Heart right ventricle (tissue), 16 donors: ENCODE data around the gene CLSTN2. TPM values are rescaled to one million over a fixed set of nuclear protein-coding genes. Genes with fewer than 3 reads are reported as not detected.
A peak's percentile ranks its signal among the peaks of the same experiment; 100 is the strongest.

Source experiments
- ATAC-seq, 8 donors: fragments of 200-7000 bp; cut with Tn5 transposase; one replicate each; pipeline ENCODE4 v1.9.1; 2020; ENCODE audit warnings: mild to moderate bottlenecking in 8 of 8, moderate library complexity in 8 of 8, moderate number of reproducible peaks in 1 of 8
- DNase-seq, 2 donors: peaks; one replicate each; pipeline ENCODE4 v3.0.0-alpha.2; 2020
- H3K27ac ChIP-seq, 10 donors: fragments of 200-600 bp; sonication (generic) in 2 of 10; one replicate each; pipeline versions ENCODE4 v1.5.0 to v1.8.0; 2020 to 2022; ENCODE audit warnings: mild to moderate bottlenecking in 3 of 10
- H3K27me3 ChIP-seq, 7 donors: fragments of 200-600 bp; one replicate each; pipeline ENCODE4 v1.8.0; 2021 to 2022; ENCODE audit warnings: mild to moderate bottlenecking in 2 of 7
- H3K36me3 ChIP-seq, 9 donors: fragments of 200-600 bp; sonication (generic) in 1 of 9; one replicate each; pipeline versions ENCODE4 v1.5.0 to v1.8.0; 2020 to 2022; ENCODE audit warnings: mild to moderate bottlenecking in 2 of 9
- H3K4me1 ChIP-seq, 9 donors: fragments of 200-600 bp; sonication (generic) in 1 of 9; one replicate each; pipeline versions ENCODE4 v1.5.0 to v1.8.0; 2020 to 2022; ENCODE audit warnings: mild to moderate bottlenecking in 4 of 9
- H3K4me3 ChIP-seq, 10 donors: fragments of 200-600 bp; sonication (generic) in 2 of 10; one replicate each; pipeline versions ENCODE4 v1.5.0 to v1.8.0; 2020 to 2022; ENCODE audit warnings: mild to moderate bottlenecking in 7 of 10, moderate library complexity in 2 of 10
- H3K9me3 ChIP-seq, 11 donors: fragments of 200-600 bp in 10 of 11; sonication (generic) in 2 of 11; one replicate each; pipeline versions ENCODE4 v1.5.0 to v1.8.0; 2013 to 2022; ENCODE audit warnings: mild to moderate bottlenecking in 2 of 11, control low read depth in 1 of 11, moderate library complexity in 1 of 11
- CTCF ChIP-seq, 9 donors: fragments of 200-600 bp; sonication (generic) in 2 of 9; IDR thresholded peaks; one replicate each; pipeline versions ENCODE4 v1.5.0 to v1.8.0; 2021 to 2022; ENCODE audit warnings: antibody characterized with exemption in 9 of 9, mild to moderate bottlenecking in 5 of 9, moderate library complexity in 1 of 9
- WGBS, 2 donors: extraction: QIAGEN DNeasy Blood & Tissue Kit; methylation state at CpG; one replicate each; pipeline ENCODE4 v1.1.7; 2013; ENCODE audit warnings: inconsistent platforms in 1 of 2; 5-methylcytosine and 5-hydroxymethylcytosine counted together
- intact Hi-C, 10 donors: fragments of 100-400 bp; cut with DNase I; formaldehyde crosslinking; loops; one replicate each; pipeline versions ENCODE4 v1.11.1 to v1.14.2; 2022
- polyA plus RNA-seq, 2 donors: library from polyadenylated mRNA; stranded (reverse); fragments of 200-250 nt; gene quantifications; one replicate each; pipeline ENCODE4 v1.2.3, GENCODE V29; 2013
- total RNA-seq, 10 donors: library from RNA; stranded (reverse); fragmentation: NEBNext Ultra II Directional in 3 of 10; extraction: Animal tissue kit (Norgen Biotek cat#: 25700) in 3 of 10; gene quantifications; one replicate each; pipeline versions ENCODE4 v1.2.1 to v1.2.4, GENCODE V29; 2021 to 2023
- donor health status: Arrhythmogenic right ventricular cardiomyopathy.
- donor health status: ischemic (EF 13 %, LVEDD 7.1; RV severe dilation, severe dysfunction).
- donor health status: healthy with polysubstance abuse.
- donor health status: DM: no; HTN: yes; CAD: no.
- donor health status: DM: no; HTN: no; CAD: no.
- donor health status: ischemic (EF 25% LVEDD 6.9; RV normal size, moderate dysfunction).
- donor health status: ischemic (EF 25% LVEDD 5.7; RV mildly dilated, moderate dysfunction).
- donor health status: healthy.
- donor health status: DM: yes; HTN: yes; CAD: no.
- donor health status: Ischemic cardiomyopathy.
- donor health status: ischemic (EF 35%, LVEDD 5.7; RV mildly dilated, moderate dysfunction).
- donor health status: nonischemic (EF 11% LVEDD 7.7; RV severe dilation, severe dysfunction).
- donor health status: DM: yes; HTN: yes; CAD: no.
- donor health status: PGD.
- donor health status: ischemic (EF 29% LVEDD 5.4; RV normal size, mild dysfunction).
- donor health status: nonischemic (EF 23%, LVEDD 6.1; RV moderate dilation, normal function).

Gene CLSTN2
- total and polyA plus RNA-seq, 12 donors = 0.57 to 10.7 (median 4.4) TPM

GRCh38 chr3:140093742-140094141 lies 158.8 kb downstream of the CLSTN2 start:
- no peak for TF ChIP-seq CTCF (IDR thresholded peaks at IDR 0.05)
- intact Hi-C loops = no loop called here
- H3K4me3 ChIP-seq = no peak overlapping the region
- ATAC-seq (peak; percentile 67 to 94 (median 82)), DNase-seq (peak in 1 of 2 donors; percentile 81)
- no peaks in the 10 kb centered on the region for H3K27me3 ChIP-seq
- H3K27ac ChIP-seq = no peak overlapping the region
- 25 to 26% methylated on average over 5 of the region's 5 CpGs for WGBS, 2 donors
- H3K36me3 ChIP-seq = no peaks in the 10 kb centered on the region
- H3K9me3 ChIP-seq = peaks cover 0 to 10% (median 0%) of the 10 kb centered on the region in 11 donors
- H3K4me1 ChIP-seq = peaks cover 0 to 20% (median 9%) of the 10 kb centered on the region in 9 donors

GRCh38 chr3:140094487-140094886 lies 159.5 kb downstream of the CLSTN2 start:
- Histone ChIP-seq H3K4me3 (no peak overlapping the region), H3K27ac (no peak overlapping the region), H3K36me3 (no peaks in the 10 kb centered on the region), H3K27me3 (no peaks in the 10 kb centered on the region), H3K9me3 (peaks cover 0 to 3% (median 0%) of the 10 kb centered on the region in 11 donors), H3K4me1 (peaks cover 0 to 20% (median 9%) of the 10 kb centered on the region in 9 donors)
- TF ChIP-seq CTCF (IDR thresholded peaks at IDR 0.05) = no peak
- 89 to 96% methylated on average over 1 of the region's 1 CpG for WGBS, 2 donors
- ATAC-seq = no peak
- no peak for DNase-seq
- intact Hi-C loops = no loop called here

GRCh38 chr3:140096037-140096436 lies 161.1 kb downstream of the CLSTN2 start:
- WGBS, 2 donors = 78% methylated on average over 3 of the region's 3 CpGs
- no peak overlapping the region for H3K4me3 ChIP-seq
- peaks cover 0 to 19% (median 9%) of the 10 kb centered on the region in 9 donors for H3K4me1 ChIP-seq
- H3K27me3 ChIP-seq = no peaks in the 10 kb centered on the region
- intact Hi-C loops = no loop called here
- H3K27ac ChIP-seq = no peak overlapping the region
- H3K36me3 ChIP-seq = no peaks in the 10 kb centered on the region
- DNase-seq = no peak
- no peaks in the 10 kb centered on the region for H3K9me3 ChIP-seq
- ATAC-seq = no peak
- TF ChIP-seq CTCF (IDR thresholded peaks at IDR 0.05) = no peak

- no peak for TF ChIP-seq CTCF (IDR thresholded peaks at IDR 0.05)
- H3K36me3 ChIP-seq = no peaks in the 10 kb centered on the region
- no peak overlapping the region for H3K27ac ChIP-seq
- 75 to 80% methylated on average over 3 of the region's 3 CpGs for WGBS, 2 donors
- peaks cover 0 to 15% (median 9%) of the 10 kb centered on the region in 9 donors for H3K4me1 ChIP-seq
- no peak overlapping the region for H3K4me3 ChIP-seq
- no peak for ATAC-seq
- intact Hi-C loops = no loop called here
- H3K27me3 ChIP-seq = no peaks in the 10 kb centered on the region
- H3K9me3 ChIP-seq = no peaks in the 10 kb centered on the region
- DNase-seq = no peak
Observed at GRCh38 chr3:140097874-140098635, 163.1 kb downstream of the CLSTN2 start.
